Panc1 (cell line): ENCODE results near the gene MEGF8. TPM values are rescaled to one million over a fixed set of nuclear protein-coding genes. Genes with fewer than 3 reads are reported as not detected.

Experiments
- ATAC-seq: fragments of 200-7000 bp; cut with Tn5 transposase; 2 replicates; pipeline ENCODE4 v1.9.1; 2020; ENCODE audit warnings: mild to moderate bottlenecking, moderate library complexity
- BruUV-seq: library from RNA; stranded (reverse); fragments of 400-500 nt; replicated peaks from 2 replicates; lab custom pipeline; 2021; lab: Mats Ljungman, UMichigan
- CTCF ChIA-PET: fragments of 300-600 bp; sonication (Branson Sonifier 250); formaldehyde crosslinking; loops from one replicate; lab custom pipeline; 2022; ENCODE audit warnings: antibody characterized with exemption; lab: Charles Lee
- POLR2A ChIA-PET: fragments of 300-600 bp; sonication (Branson Sonifier 250); formaldehyde crosslinking; loops from one replicate; lab custom pipeline; 2022; ENCODE audit warnings: antibody characterized with exemption; lab: Charles Lee
- DNase-seq: peaks from one replicate; pipeline ENCODE4 v3.0.0-alpha.2; 2010; ENCODE audit warnings: low read depth, low spot score
- H3K27ac ChIP-seq: 2 replicates; pipeline ENCODE4 v1.5.1; 2011; ENCODE audit warnings: mild to moderate bottlenecking, low read length, inconsistent platforms
- H3K27me3 ChIP-seq: fragments of 200-500 bp; sonication (Bioruptor generic); 2 replicates; pipeline ENCODE4 v1.6.0; 2014; ENCODE audit warnings: low read length, inconsistent platforms; ENCODE audit not compliant: control insufficient read depth, insufficient read depth
- H3K36me3 ChIP-seq: fragments of 200-500 bp; sonication (Bioruptor generic); 2 replicates; pipeline ENCODE4 v1.5.1; 2014; ENCODE audit warnings: inconsistent platforms, mild to moderate bottlenecking, low read length, moderate library complexity; ENCODE audit not compliant: control insufficient read depth, insufficient read depth
- H3K4me1 ChIP-seq: 2 replicates; pipeline ENCODE4 v1.5.1; 2011; ENCODE audit warnings: inconsistent platforms, mild to moderate bottlenecking, low read length, moderate library complexity; ENCODE audit not compliant: control insufficient read depth, insufficient read depth
- H3K4me3 ChIP-seq, 2 experiments: 2 replicates each; pipeline ENCODE4 v1.5.1; 2011 to 2012; ENCODE audit warnings: low read depth in 2 of 2, low read length in 2 of 2, mild to moderate bottlenecking in 2 of 2, inconsistent platforms in 1 of 2, moderate library complexity in 1 of 2
- H3K9me3 ChIP-seq: fragments of 200-500 bp; sonication (Bioruptor generic); 2 replicates; pipeline ENCODE4 v1.5.1; 2014; ENCODE audit warnings: low read depth, mild to moderate bottlenecking, inconsistent platforms, low read length, moderate library complexity; ENCODE audit not compliant: control insufficient read depth, insufficient read depth
- POLR2AphosphoS5 ChIP-seq: IDR thresholded peaks from 2 replicates; pipeline ENCODE4 v1.6.1; 2012; ENCODE audit warnings: mild to moderate bottlenecking, low read depth, low read length, moderate library complexity
- SIN3A ChIP-seq: IDR thresholded peaks from 2 replicates; pipeline ENCODE4 v1.6.1; 2012; ENCODE audit warnings: low read depth, mild to moderate bottlenecking, low read length, moderate library complexity, borderline replicate concordance; ENCODE audit not compliant: insufficient read depth
- TCF7L2 ChIP-seq: IDR thresholded peaks from 2 replicates; pipeline ENCODE4 v1.6.1; 2011; ENCODE audit warnings: mild to moderate bottlenecking, low read depth, low read length, inconsistent platforms
- in situ Hi-C: cut with HindIII; loops from 2 replicates; pipeline ENCODE4 v1.10.0; 2016; ENCODE audit warnings: low sequenced_read_pairs, low pct_unique_long_range_greater_than_20kb
- intact Hi-C: fragments of 100-400 bp; cut with micrococcal nuclease; formaldehyde crosslinking; loops from one replicate; pipeline ENCODE4 v1.10.0; 2022; ENCODE audit not compliant: unreplicated experiment
- total RNA-seq: library from RNA; stranded (reverse); gene quantifications from one replicate; pipeline ENCODE4 v1.2.1, GENCODE V29; 2021; ENCODE audit not compliant: unreplicated experiment
- TF ChIP-seq, protein P1 (sequence below): fragments of 450-650 bp; IDR thresholded peaks from 2 replicates; pipeline ENCODE4 v1.5.1; 2017; ENCODE audit warnings: mild to moderate bottlenecking
- TF ChIP-seq, protein P2 (sequence below), 2 experiments: IDR thresholded peaks; 2 replicates each; pipeline ENCODE4 v1.6.1; 2011 to 2012; ENCODE audit warnings: low read depth in 2 of 2, control low read depth in 1 of 2, low read length in 1 of 2, mild to moderate bottlenecking in 1 of 2, moderate library complexity in 1 of 2; ENCODE audit not compliant: insufficient read depth in 1 of 2

The MEGF8 gene
- total RNA-seq, 1 experiment from 2014 or later: 14.2 TPM

DNA sequence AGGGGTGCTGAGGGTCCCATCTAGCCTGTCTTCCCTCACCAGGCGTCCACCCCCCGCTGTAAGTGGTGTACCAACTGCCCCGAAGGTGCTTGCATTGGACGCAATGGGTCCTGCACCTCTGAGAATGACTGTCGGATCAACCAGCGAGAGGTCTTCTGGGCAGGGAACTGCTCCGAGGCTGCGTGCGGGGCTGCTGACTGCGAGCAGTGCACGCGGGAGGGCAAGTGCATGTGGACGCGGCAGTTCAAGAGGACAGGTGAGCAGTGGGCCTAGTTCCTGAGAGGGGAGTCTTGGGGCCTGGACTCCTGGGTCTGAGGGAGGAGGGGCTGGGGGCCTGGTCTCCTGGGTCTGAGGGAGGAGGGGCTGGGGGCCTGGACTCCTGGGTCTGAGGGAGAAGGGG is 36.9 kb downstream of the MEGF8 start:
- in situ Hi-C loops: no loop called here
- BruUV-seq: no TSS peak
- H3K9me3 ChIP-seq: no peaks in the 10 kb centered on the region
- no peak for TF ChIP-seq SIN3A
- TF ChIP-seq POLR2AphosphoS5: no peak
- TF ChIP-seq, protein P1, sequence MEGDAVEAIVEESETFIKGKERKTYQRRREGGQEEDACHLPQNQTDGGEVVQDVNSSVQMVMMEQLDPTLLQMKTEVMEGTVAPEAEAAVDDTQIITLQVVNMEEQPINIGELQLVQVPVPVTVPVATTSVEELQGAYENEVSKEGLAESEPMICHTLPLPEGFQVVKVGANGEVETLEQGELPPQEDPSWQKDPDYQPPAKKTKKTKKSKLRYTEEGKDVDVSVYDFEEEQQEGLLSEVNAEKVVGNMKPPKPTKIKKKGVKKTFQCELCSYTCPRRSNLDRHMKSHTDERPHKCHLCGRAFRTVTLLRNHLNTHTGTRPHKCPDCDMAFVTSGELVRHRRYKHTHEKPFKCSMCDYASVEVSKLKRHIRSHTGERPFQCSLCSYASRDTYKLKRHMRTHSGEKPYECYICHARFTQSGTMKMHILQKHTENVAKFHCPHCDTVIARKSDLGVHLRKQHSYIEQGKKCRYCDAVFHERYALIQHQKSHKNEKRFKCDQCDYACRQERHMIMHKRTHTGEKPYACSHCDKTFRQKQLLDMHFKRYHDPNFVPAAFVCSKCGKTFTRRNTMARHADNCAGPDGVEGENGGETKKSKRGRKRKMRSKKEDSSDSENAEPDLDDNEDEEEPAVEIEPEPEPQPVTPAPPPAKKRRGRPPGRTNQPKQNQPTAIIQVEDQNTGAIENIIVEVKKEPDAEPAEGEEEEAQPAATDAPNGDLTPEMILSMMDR: no peak
- TF ChIP-seq, protein P2, sequence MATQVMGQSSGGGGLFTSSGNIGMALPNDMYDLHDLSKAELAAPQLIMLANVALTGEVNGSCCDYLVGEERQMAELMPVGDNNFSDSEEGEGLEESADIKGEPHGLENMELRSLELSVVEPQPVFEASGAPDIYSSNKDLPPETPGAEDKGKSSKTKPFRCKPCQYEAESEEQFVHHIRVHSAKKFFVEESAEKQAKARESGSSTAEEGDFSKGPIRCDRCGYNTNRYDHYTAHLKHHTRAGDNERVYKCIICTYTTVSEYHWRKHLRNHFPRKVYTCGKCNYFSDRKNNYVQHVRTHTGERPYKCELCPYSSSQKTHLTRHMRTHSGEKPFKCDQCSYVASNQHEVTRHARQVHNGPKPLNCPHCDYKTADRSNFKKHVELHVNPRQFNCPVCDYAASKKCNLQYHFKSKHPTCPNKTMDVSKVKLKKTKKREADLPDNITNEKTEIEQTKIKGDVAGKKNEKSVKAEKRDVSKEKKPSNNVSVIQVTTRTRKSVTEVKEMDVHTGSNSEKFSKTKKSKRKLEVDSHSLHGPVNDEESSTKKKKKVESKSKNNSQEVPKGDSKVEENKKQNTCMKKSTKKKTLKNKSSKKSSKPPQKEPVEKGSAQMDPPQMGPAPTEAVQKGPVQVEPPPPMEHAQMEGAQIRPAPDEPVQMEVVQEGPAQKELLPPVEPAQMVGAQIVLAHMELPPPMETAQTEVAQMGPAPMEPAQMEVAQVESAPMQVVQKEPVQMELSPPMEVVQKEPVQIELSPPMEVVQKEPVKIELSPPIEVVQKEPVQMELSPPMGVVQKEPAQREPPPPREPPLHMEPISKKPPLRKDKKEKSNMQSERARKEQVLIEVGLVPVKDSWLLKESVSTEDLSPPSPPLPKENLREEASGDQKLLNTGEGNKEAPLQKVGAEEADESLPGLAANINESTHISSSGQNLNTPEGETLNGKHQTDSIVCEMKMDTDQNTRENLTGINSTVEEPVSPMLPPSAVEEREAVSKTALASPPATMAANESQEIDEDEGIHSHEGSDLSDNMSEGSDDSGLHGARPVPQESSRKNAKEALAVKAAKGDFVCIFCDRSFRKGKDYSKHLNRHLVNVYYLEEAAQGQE (IDR thresholded peaks at IDR 0.05; ENCODE audit: insufficient read depth in 1 of 2, low read depth in 2 of 2, low read length in 1 of 2): no peak
- no peak for TF ChIP-seq TCF7L2
- CTCF ChIA-PET: interaction anchor here (0.7 kb wide), 1 partner anchor 397 kb away, joined by 6 read pairs; no protein-coding TSS in a partner anchor
- no peak for ATAC-seq
- no peak for DNase-seq
- no peak overlapping the region for H3K4me3 ChIP-seq
- no peaks in the 10 kb centered on the region for H3K27me3 ChIP-seq
- no peaks in the 10 kb centered on the region for H3K4me1 ChIP-seq
- no peaks in the 10 kb centered on the region for H3K36me3 ChIP-seq
- intact Hi-C loops: no loop called here
- H3K27ac ChIP-seq: no peak overlapping the region
- POLR2A ChIA-PET: no interaction called here

DNA sequence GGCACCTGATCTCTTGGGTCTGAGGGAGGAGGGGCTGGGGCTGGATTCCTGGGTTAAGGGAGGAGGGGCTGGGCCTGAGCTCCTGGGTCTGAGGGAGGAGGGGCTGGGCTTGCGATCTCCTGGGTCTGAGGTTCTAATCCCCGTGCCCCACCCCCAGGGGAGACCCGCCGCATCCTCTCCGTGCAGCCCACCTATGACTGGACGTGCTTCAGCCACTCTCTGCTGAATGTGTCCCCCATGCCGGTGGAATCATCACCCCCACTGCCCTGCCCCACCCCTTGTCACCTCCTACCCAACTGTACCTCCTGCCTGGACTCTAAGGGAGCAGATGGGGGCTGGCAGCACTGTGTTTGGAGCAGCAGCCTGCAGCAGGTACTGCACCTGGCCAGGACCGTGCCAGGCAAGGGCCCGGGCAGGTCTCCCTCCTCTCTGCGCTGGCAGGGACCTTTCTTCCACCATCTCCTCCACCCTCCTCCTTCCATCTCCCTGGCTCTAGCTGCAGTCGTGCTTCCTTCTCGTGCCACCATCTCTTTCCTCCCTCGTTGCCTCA is 37.5 kb downstream of the MEGF8 start:
- no peak overlapping the region for H3K4me3 ChIP-seq
- no peak for TF ChIP-seq POLR2AphosphoS5
- TF ChIP-seq TCF7L2: no peak
- no peak for TF ChIP-seq SIN3A
- TF ChIP-seq, protein P2 (IDR thresholded peaks at IDR 0.05; ENCODE audit: insufficient read depth in 1 of 2, low read depth in 2 of 2, low read length in 1 of 2): no peak
- TF ChIP-seq, protein P1: no peak
- ChIA-PET CTCF (interaction anchor here (0.7 kb wide), 1 partner anchor 396 kb away, joined by 6 read pairs; no protein-coding TSS in a partner anchor), POLR2A (no interaction called here)
- H3K27ac ChIP-seq: no peak overlapping the region
- intact Hi-C loops: no loop called here
- no peaks in the 10 kb centered on the region for H3K4me1 ChIP-seq
- no peaks in the 10 kb centered on the region for H3K27me3 ChIP-seq
- DNase-seq (no peak), ATAC-seq (no peak)
- no TSS peak for BruUV-seq
- no peaks in the 10 kb centered on the region for H3K36me3 ChIP-seq
- in situ Hi-C loops: no loop called here
- H3K9me3 ChIP-seq: no peaks in the 10 kb centered on the region
